ENCODE measurements around the gene MPG.

MPG gene

DNA sequence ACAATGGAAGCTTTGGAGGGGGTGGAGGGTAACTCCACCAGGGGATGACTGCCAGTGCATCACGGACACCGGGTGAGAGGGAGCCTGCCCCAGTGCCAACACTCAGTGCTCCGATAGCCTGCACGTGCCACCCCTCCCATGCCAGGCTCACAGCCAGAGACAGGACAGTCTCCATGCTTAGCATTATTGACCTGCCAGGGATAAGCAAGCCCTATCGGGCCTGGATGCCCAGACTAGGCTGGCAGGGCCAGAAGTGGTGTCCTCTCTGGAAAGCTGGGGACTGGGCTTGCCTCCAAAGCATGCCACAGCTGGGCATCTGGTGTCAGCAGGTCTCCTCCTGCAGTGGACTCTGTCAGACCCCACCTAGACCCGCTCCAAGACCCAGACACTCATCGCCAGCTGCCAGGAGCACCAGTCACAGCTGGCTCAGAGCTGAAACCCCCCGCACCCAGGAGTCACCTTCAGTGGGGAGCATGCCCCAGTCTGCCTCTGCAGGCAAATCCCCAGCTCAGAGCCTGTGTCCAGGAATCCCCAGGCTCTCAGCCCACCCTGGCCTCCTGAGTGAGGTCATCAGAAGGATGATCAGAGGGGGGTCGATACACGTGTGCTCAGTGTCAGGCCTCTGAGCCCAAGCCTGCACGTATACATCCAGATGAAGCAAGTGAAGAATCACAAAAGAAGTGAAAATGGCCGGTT is 3.8 kb upstream of the MPG start:
- no peak overlapping the region for H3K9ac ChIP-seq (ENCODE audit: low read length)
- H2AFZ ChIP-seq (ENCODE audit: low read depth, low read length, severe bottlenecking), result no peak overlapping the region
- H3K27me3 ChIP-seq (ENCODE audit: low read length), result no peaks in the 10 kb centered on the region
- no peaks in the 10 kb centered on the region for H3K79me2 ChIP-seq (ENCODE audit: insufficient read depth, low read length)
- H3F3A ChIP-seq (ENCODE audit: insufficient read depth), result no peaks in the 10 kb centered on the region
- H4K20me1 ChIP-seq (ENCODE audit: low read depth, low read length), result no peaks in the 10 kb centered on the region
- H3K4me2 ChIP-seq (ENCODE audit: low read depth, low read length, poor library complexity, severe bottlenecking), result no peak overlapping the region
- no peaks in the 10 kb centered on the region for H3K9me3 ChIP-seq (ENCODE audit: insufficient read depth, low read length)
- H3K4me3 ChIP-seq (ENCODE audit: insufficient read depth, low read length, poor library complexity, severe bottlenecking), result no peak overlapping the region
- H3K36me3 ChIP-seq (ENCODE audit: low read length), result no peaks in the 10 kb centered on the region
- no peaks in the 10 kb centered on the region for H3K9me2 ChIP-seq (replicated peaks; ENCODE audit: insufficient read depth, low read length)
- TF ChIP-seq, protein P1, sequence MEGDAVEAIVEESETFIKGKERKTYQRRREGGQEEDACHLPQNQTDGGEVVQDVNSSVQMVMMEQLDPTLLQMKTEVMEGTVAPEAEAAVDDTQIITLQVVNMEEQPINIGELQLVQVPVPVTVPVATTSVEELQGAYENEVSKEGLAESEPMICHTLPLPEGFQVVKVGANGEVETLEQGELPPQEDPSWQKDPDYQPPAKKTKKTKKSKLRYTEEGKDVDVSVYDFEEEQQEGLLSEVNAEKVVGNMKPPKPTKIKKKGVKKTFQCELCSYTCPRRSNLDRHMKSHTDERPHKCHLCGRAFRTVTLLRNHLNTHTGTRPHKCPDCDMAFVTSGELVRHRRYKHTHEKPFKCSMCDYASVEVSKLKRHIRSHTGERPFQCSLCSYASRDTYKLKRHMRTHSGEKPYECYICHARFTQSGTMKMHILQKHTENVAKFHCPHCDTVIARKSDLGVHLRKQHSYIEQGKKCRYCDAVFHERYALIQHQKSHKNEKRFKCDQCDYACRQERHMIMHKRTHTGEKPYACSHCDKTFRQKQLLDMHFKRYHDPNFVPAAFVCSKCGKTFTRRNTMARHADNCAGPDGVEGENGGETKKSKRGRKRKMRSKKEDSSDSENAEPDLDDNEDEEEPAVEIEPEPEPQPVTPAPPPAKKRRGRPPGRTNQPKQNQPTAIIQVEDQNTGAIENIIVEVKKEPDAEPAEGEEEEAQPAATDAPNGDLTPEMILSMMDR (IDR thresholded peaks at IDR 0.05; ENCODE audit: insufficient read depth, low read length, poor library complexity, severe bottlenecking), result no peak
- TF ChIP-seq EZH2phosphoT487 (conservative IDR thresholded peaks at IDR 0.05; ENCODE audit: low read length), result no peak
- H3K27ac ChIP-seq (ENCODE audit: low read depth, low read length), result no peak overlapping the region

DNA sequence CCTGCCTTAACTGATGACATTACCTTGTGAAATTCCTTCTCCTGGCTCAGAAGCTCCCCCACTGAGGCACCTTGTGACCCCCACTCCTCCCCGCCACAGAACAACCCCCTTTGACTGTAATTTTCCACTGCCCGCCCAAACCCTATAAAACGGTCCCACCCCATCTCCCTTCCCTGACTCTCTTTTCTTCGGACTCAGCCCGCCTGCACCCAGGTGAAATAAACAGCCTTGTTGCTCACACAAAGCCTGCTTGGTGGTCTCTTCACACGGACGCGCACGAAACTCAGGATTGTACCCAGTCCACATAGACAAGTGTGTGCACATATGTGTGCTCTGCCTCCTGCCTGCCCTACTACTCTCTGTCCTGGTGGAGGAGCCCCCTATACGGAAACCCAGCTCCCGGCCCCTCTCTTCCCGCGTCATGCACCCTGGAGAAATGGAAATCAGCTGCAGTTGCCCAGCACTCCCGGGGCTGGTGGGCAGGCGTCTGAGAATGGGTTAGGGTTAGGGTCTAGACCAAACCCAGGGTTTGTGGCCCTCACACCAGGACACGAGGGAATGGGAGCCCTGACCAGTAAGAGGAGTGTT is 3.2 kb upstream of the MPG start:
- no peak overlapping the region for H3K9ac ChIP-seq (ENCODE audit: low read length)
- no peaks in the 10 kb centered on the region for H3K79me2 ChIP-seq (ENCODE audit: insufficient read depth, low read length)
- no peak overlapping the region for H3K4me2 ChIP-seq (ENCODE audit: low read depth, low read length, poor library complexity, severe bottlenecking)
- no peaks in the 10 kb centered on the region for H3K36me3 ChIP-seq (ENCODE audit: low read length)
- H3K4me3 ChIP-seq (ENCODE audit: insufficient read depth, low read length, poor library complexity, severe bottlenecking), result no peak overlapping the region
- H3F3A ChIP-seq (ENCODE audit: insufficient read depth), result no peaks in the 10 kb centered on the region
- no peaks in the 10 kb centered on the region for H3K9me2 ChIP-seq (replicated peaks; ENCODE audit: insufficient read depth, low read length)
- H3K9me3 ChIP-seq (ENCODE audit: insufficient read depth, low read length), result no peaks in the 10 kb centered on the region
- H3K27me3 ChIP-seq (ENCODE audit: low read length), result no peaks in the 10 kb centered on the region
- H2AFZ ChIP-seq (ENCODE audit: low read depth, low read length, severe bottlenecking), result no peak overlapping the region
- H4K20me1 ChIP-seq (ENCODE audit: low read depth, low read length), result no peaks in the 10 kb centered on the region
- no peak overlapping the region for H3K27ac ChIP-seq (ENCODE audit: low read depth, low read length)
- no peak for TF ChIP-seq EZH2phosphoT487 (conservative IDR thresholded peaks at IDR 0.05; ENCODE audit: low read length)
- TF ChIP-seq, protein P1 (IDR thresholded peaks at IDR 0.05; ENCODE audit: insufficient read depth, low read length, poor library complexity, severe bottlenecking), result no peak

DNA sequence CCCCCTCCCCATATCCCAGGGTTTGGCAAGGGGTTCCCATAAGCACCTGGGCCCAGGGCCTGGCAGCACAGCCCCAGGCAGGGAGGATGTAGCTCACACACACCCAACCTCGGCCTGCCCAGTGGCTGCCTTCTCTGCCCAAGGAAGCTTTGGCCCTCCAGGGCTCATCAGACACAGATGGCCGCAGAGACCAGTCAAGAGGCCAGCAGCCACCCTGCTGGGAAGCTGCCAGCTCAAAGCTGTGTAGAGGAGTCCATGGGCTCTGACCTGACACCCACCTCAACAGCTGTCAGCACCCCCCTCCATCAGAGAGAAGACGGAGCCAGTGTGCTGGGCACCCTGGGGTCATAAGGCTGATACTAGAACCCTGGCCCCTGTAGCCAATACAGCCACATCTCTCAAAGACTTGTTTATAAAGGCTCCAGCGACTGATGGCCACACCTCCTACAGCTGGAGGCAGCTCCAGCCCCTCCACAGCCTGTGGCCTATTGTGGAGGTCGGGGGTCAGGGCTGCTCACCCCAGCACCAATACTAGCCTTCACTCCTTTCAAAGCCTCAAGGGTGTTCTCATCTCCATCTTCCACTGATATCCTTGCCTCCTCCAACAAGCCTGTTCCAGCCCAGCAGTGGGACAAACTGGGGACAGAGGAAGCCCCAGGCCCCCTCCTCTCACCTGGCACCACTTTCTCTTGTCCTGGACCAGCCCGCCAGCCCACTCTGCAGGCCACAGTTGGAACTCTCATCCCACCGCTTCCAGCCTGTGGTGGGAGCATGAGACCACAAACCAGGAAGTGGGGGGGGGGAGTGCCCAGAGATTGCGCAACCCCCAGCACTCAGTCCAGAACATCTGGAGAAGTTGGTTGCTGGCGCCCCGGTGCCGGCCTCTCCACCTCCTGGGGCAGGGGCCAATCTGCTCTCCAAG is 2.2 kb upstream of the MPG start:
- Histone ChIP-seq H3K9ac (ENCODE audit: low read length) (no peak overlapping the region), H4K20me1 (ENCODE audit: low read depth, low read length) (no peaks in the 10 kb centered on the region), H3K9me3 (ENCODE audit: insufficient read depth, low read length) (no peaks in the 10 kb centered on the region), H3K4me3 (ENCODE audit: insufficient read depth, low read length, poor library complexity, severe bottlenecking) (no peak overlapping the region), H3K79me2 (ENCODE audit: insufficient read depth, low read length) (no peaks in the 10 kb centered on the region), H3K9me2 (replicated peaks; ENCODE audit: insufficient read depth, low read length) (no peaks in the 10 kb centered on the region), H3K36me3 (ENCODE audit: low read length) (no peaks in the 10 kb centered on the region), H3K4me2 (ENCODE audit: low read depth, low read length, poor library complexity, severe bottlenecking) (no peak overlapping the region), H3K27me3 (ENCODE audit: low read length) (no peaks in the 10 kb centered on the region), H3F3A (ENCODE audit: insufficient read depth) (no peaks in the 10 kb centered on the region), H3K27ac (ENCODE audit: low read depth, low read length) (no peak overlapping the region), H2AFZ (ENCODE audit: low read depth, low read length, severe bottlenecking) (no peak overlapping the region)
- TF ChIP-seq EZH2phosphoT487 (conservative IDR thresholded peaks at IDR 0.05; ENCODE audit: low read length), result no peak
- TF ChIP-seq, protein P1 (IDR thresholded peaks at IDR 0.05; ENCODE audit: insufficient read depth, low read length, poor library complexity, severe bottlenecking), result no peak
